Suppressor macrophage treated with lipopolysaccharide for 1 hour (primary cell): ENCODE measurements around the gene DNAJB6.
A peak's percentile ranks its signal among the peaks of the same experiment; 100 is the strongest.
"Not testable (repeated sequence)": the region's sequence is repeated elsewhere in the genome, so short reads cannot be mapped to it uniquely, and the experiment has no call there.

ENCODE experiments used
- DNase-seq, 3 donors: peaks; one replicate each; pipeline ENCODE4 v3.0.0-alpha.2; 2020 to 2022

The DNAJB6 gene

DNA sequence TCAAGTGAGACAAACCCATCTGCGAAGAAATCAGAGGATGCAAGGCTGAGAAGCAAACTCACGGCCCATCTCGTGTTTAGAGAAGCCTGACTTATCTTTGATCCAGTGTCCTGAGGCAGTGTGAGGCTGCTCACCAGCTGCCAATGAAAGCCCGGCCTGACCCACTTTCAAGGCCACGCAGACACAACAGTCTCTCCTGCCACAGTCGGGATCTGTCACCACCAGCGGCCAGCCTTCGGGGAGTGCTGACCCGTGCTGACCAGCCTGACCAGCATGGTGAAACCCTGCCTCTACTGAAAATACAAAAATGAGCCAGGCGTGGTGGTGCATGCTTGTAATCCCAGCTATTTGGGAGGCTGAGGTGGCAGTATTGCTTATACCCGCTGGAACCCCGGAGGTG lies 7.4 kb upstream of the DNAJB6 start:
- DNase-seq: no peak

DNA sequence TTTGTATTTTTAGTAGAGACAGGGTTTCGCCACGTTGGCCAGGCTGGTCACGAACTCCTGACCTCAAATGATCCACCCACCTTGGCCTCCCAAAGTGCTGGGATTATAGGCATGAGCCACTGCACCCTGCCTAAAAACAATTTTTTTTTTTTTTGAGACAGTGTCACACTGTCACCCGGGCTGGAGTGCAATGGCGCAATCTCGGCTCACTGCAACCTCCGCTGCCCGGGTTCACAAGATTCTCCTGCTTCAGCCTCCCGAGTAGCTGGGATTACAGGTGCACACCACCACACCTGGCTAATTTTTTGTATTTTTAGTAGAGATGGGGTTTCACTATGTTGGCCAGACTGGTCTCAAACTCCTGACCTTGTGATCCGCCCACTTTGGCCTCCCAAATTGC lies 6.2 kb upstream of the DNAJB6 start:
- DNase-seq: not testable (repeated sequence)

DNA sequence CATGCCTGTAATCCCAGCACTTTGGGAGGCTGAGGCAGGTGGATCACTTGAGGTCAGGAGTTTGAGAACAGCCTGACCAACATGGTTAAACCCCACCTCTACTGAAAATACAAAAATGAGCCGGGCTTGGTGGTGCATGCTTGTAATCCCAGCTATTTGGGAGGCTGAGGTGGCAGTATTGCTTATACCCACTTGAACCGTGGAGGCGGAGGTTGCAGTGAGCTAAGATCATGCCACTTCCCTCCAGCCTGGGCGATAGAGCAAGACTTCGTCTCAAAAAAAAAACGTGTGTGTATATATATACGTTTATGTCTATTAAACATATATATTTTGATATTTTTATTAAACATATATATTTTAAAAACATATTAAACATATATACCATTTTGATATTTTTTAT lies 5.8 kb upstream of the DNAJB6 start:
- DNase-seq: peak; percentile 52 to 65 (median 55)

DNA sequence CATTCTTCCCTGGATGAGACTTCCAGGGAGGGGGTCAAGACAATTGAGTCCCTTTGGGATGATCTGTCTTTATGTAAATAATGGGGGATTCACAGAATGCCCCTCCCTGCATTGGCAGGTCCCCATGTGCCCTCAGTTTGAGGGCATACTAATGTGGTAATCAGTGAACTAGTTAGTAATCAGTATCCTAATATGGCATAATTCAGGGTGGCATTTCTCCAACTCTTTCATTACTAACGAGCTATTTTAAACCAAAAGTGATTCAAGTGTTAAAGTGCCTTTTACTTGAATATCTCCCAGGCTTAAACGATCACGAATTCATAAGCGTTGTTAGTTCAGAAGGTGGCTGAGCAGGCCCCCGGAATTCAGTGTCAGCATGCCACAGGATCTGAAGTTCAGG lies 1.6 kb upstream of the DNAJB6 start:
- peak in 1 of 3 donors; percentile 56 for DNase-seq

DNA sequence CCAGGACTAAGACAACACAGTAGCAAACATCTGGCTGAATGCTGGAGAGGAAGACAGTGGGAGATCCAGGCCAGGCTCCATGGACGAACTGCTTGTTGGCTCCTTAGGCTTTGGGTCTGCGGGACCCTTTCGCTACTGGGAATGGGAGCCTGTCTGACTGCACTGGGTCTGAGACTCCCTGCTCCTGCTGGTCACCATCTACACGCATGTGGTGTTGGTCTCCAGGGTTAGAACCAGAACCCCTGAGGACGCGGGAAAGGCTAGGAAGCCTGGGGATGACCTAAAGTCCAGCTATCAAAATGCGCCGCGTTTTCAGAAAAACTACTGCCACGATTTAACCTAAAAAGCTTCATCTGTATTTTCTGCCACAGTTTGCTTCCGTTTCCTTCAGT lies 817 bp upstream of the DNAJB6 start:
- no peak for DNase-seq

DNA sequence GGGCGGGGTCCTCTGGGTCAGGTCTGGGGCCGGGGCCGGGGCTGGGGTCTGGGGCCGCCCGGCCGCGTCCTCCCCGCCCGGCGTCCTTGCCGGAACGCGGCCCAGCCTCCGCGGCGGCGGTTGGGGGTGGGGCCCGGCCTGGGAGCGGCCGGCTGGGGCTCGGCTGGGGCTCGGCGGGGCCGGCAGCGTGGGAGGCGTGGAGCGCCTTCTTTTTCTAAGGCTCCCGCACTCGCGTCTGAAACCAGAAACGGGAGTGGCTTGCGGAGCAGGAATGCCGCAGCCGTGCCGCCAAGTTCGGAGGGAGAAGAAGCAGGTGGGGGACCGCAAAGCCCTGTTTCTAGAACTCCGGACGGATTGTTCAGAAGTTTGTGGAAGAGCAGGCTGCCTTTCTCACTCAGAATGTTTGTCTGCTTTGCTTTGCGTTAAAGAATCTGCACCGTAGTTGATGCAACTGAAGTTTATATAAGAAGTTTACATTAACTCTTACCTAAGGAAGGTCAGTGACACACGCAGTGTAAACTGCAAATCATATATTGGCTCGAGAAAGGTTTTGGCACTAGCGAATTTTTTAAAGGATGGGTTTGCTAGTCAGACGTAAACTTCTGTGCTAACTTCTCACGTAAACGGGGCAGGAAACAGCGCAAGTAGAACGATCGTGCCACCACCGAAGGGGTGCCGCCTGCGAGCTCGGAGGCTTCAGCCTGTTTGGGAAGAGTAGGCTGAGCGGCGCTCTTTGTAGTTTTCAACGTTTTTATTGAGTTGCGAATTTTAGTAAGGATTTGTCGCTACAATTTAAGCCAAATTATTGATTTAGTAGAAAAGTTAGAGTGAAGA lies 729 bp downstream of the DNAJB6 start:
- DNase-seq: peak; percentile 75 to 92 (median 79)

DNA sequence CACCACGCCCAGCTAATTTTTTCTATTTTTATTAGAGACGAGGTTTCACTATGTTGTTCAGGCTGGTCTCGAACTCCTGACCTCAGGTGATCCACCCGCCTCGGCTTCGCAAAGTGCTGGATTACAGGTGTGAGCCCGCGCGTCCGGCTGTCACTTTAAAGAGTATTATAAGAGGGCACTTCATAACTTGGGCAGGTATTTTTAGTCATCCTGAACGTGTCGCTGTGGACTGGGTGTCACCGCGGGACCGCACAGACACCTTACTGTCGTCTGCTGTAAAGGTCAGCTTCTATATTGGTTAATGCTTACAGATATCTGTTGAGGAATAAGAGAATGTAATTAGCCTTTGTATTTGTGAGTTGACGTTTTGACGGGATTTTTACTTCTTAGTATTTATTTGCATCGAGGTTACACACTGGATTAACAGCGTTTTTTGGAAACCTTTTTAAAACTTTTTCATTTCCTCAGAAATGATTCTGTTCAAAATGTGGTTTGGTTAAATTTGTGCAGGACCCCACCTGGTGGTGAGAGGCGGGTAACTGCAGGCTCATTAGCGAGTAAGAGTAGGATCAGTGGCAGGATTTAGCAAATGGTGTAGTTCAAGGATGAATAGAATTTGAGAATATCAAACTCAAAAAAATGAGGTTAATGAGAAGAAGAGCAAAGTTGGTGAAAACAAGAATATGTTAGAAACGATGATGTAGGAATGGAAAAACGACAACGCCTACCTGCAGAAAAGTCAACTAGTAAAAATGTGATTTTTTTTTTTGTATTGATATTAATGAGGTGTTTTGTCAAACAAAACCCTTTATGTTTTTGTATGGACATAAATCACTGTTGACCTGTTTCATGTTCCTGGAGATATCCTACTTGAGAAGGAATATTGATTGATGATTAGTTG lies 3.2 kb downstream of the DNAJB6 start:
- peak; percentile 73 to 80 (median 77) for DNase-seq

DNA sequence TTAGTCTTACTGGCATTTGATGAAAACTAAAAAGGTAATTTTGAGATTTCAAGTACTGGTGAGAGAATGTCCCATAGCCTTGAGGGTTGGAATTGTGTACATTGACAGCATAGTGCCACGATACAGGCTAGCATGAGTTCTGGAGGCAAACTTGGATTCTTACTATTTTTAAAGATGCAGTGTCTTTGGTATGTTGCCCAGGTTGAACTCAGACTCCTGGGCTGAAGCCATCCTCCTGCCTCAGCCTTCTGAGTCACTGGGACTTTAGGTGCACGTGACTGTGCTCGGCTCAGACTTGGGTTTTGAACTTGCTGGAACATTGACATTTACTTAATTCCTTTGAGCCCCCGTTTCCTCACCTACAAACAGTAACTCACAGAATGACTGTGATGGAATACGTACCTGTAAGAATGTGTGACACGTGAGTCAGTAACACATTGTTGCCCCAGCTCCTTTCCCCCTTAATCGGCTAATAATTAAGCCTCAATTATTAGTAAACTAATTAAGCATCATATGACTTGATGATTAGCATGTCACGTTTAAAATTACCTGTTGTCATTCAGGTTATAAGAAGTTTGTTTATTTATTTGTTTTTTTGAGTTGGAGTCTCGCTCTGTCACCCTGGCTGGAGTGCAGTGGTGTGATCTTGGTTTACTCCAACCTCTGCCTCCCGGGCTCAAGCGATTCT lies 10.6 kb downstream of the DNAJB6 start:
- DNase-seq: no peak

DNA sequence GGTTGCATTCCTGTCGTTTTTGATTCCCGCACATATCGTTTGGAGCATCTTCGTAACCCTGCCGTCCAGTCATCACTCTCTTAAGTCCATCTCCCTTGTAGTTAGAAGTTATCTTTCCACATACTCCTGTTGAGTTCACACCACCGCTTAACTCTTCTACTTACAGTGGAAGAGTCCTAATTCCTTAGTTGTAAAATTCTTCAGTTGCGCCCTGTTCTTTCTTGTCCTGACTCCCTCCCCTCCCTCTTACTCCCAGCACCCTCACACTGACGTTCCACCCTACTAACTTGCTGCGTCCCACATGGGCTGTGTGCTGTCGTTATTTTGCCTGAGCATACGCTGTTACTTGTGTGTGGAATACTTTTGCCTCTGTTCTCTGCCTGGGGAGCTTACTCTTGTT lies 11.7 kb downstream of the DNAJB6 start:
- DNase-seq: no peak

DNA sequence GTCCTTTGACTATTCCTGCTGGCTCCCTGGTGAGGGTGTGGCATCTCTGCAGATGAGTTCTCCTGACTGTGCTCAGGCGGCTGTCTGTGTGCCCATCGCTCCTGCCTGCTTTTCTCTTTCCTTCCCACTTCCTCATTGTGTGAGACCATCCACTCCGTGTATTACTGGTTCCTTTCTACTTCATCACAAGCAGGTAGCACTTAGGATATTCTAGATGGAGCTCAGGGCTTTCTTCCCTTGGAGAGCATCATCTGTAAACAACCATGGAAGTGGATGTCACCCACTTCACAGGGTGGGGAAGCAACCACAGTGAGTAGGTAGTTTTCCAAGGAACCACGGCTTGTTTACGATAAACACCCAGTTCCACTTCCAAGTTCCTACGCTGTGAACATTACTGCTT lies 15.7 kb downstream of the DNAJB6 start:
- DNase-seq: peak; percentile 38 to 74 (median 57)

DNA sequence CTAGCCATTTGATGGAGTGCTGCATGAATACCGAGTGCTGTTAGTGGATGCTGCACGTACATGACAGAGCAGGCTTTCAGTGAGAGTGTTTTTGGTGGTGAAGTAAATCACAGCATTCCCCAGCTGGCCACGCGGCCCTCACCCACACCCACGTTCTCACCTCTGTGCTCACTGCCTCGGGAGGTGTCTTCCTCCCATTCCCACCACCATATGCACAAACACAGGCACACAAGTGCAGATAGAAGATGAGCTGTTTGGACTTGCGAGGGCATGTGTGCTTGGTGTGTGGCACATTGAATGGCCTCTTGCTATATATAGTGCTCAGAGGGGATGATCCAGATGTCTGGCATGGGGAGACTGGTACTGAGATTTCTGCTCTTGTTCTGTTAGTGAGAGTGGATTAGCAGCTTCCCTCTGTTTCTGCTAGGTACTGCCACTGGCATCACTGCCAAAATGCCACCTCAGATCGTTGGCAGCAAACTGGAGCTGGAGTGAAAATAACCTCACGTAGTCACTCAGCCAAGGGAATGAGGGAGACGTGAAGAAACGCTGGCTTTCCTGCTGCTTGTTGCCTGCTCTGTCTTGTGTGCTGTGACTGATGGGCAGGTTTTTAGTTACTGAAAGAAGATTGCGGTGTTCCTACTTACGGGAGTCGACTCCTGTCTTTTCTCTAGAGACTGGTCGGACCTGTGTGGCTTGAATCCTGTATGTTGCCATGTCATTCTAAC lies 19.1 kb downstream of the DNAJB6 start:
- no peak for DNase-seq

DNA sequence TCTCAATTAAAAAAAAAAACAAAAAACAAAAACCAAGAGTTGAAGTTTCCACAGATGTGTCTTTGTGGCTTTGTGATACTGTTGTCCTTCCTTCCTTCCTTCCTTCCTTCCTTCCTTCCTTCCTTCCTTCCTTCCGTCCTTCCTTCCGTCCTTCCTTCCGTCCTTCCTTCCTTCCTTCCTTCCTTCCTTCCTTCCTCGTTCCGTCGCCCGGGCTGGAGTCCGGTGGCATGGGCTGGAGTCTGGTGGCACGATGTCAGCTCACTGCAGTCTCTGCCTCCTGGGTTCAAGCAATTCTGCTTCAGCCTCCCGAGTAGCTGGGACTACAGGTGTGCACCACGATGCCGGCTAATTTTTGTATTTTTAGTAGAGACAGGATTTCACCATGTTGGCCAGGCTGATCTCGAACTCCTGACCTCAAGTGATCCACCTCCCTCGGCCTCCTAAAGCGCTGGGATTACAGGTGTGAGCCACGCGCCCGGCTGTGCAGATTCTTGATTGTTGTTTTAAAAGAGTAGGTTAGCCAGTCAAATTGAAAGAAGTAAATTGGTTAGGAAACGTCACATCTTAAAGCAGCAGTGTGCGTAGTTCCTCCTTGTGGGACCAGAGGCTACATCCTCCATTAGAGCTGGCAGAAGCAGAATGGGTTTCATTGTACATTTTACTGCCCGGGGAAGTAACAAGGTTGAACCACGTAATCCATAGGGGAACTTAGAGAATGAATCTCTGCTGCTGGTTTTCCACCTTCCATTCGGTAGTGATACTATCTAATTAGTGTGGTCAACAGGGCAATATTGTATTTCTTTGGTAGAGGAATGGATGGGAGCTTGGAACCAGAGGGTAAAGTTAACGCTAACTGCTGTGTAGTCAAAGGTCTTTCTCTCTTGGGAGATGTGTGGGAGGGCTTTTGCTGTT lies 20.6 kb downstream of the DNAJB6 start:
- peak in 2 of 3 donors; percentile 48 to 52 for DNase-seq

DNA sequence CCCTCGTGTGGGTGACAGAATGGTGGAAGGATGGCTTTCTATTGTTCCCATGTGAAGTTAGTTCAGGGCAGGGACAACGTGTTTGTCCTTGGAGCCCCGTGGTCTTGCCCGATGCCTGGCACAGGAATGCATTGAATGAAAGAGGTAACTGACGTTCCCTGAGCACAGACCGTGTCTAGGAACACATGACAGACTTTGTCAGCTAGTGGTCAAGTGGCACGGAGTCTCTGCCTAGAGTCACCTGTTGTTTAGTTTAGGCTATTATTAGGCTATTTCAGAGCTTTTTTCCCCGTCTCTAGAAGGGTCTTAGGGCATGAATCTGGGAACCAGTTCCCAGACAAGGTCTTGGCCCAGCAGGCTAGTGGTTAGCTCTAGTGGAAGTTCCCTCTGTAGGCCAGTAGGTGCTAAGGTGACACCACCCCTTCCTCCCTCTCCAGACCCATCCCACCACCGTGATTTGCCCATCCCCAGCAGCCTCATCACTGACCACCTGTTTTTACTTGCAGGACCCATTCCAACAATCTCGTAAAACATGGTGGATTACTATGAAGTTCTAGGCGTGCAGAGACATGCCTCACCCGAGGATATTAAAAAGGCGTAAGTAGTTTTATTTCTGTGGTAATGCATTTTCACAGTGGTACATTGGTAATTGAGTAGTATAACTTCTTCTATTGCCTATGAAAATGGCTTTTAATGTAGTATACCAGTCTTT lies 21.4 kb downstream of the DNAJB6 start:
- no peak for DNase-seq

DNA sequence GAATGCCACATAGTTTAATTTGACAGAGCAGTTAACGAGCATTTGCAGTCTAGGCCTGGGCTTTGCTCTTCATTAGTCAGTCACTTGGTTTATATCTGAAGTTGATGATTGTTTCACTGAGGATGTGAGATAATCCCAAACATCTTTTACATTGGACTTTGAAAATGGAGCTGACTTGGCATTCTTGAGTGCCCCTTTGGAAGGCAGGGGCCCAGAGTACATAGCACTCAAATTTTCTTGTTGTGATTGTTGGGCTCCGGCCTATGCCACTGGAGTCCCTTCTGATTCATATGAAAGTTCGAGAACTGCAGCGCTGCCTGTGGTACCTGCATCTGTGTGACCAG lies 21.9 kb downstream of the DNAJB6 start:
- DNase-seq: no peak

DNA sequence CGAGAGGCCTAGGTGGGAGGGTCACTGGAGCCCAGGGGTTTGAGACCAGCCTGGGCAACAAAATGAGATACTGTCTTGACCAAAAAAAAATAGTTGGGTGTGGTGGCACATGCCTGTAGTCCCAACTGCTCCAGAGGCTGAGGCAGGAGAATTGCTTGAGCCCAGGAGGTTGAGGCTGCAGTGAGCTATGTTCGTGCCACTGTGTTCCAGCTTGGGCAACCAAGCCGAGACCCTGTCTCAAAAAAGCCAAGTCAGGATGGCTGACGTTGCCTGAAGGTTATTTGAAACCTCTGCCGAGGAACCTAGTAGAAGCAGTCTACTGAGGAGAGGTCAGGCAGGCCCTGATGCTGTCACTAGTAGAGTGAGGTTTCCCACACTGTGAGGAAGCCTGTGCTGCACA lies 22.8 kb downstream of the DNAJB6 start:
- DNase-seq: no peak

DNA sequence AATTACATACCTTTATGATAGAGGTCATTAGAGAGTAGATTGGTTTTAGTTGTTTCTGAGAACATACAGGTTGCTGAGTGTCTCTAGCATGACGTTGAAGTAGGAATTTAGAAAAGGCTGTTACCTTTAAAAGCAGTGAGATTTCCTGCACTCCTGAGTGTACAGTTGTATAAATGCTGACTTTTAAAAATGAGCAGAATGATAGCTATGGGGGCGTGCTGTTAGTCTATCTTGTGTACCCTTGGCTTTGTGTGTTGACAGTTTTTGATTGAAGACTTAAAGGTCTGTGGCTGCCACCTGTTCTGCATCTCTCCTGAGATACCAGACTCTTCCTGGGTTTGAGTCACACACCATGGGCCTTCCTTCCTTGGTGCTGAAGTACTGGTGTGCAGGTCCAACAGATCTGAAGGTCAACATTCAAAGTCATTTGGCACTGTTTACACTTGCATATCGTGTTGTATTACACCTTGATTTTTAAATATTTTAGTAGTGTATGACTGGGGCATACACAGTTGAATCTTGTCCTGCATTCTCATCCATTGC lies 23.8 kb downstream of the DNAJB6 start:
- no peak for DNase-seq

DNA sequence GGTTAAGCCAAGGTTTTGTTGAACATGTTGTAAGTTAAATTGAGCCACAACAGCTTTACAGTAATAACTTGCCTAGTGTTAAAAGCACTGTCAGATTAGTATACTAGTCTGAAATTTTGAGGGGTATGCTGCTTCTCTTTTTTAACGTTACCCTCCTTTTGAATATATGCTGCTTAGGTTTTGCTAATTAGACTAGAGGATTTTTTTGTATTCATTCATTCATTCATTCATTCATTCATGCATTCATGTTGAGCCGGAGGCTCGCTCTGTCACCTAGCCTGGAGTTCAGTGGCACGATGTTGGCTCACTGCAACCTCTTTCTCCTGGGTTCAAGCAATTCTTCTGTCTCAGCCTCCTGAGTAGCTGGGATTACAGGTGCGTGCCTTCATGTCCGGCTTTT lies 24.7 kb downstream of the DNAJB6 start:
- DNase-seq: no peak

DNA sequence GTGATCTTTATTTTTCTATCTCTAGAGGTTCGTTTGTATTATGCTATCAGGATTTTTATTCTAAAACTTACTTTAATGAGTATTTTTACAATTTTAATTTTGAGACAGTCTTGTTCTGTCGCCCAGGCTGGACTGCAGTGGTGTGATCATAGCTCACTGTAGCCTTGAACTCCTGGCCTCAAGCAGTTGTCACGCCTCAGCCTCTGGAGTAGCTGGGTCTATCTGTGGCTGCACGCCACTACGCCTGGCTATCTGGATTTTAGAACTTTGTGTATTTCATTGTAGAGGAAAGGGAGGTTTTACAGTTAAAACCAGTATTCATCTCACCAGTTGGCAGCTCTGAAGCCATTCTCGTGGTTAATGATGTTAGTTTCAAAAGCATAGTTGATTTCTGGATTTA lies 25.9 kb downstream of the DNAJB6 start:
- DNase-seq: no peak

DNA sequence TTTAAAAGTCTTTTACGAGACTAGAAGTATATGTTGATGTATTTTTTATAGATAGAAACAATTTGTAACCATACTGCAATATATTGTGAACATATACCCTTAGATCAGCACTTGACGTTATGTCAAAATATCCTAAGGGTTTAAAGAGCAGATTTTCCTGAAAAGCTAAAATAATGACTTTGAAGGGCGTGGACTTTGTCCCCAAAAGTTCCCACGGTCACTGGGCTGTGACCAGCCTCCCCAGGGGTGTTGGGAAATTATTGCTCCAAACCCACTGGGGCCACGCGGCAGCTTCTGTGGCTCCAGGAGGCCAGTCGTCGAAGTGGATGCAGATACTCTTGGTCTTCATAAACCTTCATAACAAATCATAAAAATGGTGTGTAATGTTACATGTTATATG lies 29.9 kb downstream of the DNAJB6 start:
- DNase-seq: no peak

DNA sequence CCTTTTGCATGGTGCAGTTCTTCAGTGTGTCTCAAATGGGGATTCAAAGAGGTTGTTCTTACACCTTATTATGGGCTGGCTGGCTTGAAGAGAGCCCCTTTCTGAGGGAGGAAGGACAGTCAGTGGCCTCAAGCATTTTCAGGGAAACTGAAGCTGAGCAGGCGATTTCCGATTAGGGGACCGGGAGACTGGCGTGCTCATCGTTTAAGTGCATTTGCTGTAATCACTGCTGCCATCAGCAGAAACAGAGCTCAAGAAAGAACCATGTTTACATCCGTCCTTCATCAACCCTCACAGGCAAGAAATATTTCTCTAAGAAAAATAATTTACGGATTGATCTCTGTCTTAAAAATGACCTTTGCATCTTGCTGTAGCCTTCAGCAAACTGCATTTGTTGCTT lies 32.2 kb downstream of the DNAJB6 start:
- DNase-seq: no peak

DNA sequence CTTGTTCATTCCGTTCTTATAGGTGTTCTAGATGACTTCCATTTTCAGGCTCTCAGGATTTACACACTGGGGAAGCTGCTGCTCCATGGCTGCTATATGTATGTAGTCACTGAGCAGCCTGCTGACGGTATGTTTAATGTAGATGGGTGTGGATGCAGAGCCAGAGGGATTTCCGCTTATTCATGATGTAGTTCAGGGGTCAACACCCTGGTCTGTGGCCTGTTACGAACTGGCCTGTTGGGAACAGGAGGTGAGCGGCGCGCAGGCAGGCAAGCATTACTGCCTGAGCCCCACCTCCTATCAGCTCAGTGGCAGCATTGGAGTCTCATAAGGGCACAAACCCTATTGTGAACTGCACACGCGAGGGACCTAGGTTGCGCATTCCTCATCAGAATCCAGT lies 33.9 kb downstream of the DNAJB6 start:
- DNase-seq: no peak
